ENCODE measurements around the gene PRDX1. TPM values are rescaled to one million over a fixed set of nuclear protein-coding genes. Genes with fewer than 3 reads are reported as not detected.

The PRDX1 gene
- total and polyA plus RNA-seq, 2 experiments from 2014 or later: 1,070 to 2,149 TPM

DNA sequence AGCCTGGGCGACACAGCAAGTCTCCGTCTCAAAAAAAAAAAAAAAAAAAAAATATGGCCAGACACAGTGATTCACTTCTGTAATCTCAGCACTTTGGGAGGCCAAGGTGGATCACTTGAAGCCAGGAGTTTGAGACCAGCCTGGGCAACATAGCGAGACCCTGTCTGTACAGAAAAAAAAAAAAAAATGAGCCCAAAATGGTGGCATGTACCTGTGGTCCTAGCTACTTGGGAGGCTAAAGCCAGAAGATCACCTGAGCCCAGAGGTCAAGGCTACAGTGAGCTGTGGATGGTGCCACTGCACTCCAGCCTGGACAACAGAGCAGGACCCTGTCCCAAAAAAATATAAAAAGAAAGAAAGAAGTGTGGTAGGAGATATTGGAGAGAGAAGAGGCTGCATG, 29.0 kb downstream of the PRDX1 start (continued):
- TF ChIP-seq, protein P1, sequence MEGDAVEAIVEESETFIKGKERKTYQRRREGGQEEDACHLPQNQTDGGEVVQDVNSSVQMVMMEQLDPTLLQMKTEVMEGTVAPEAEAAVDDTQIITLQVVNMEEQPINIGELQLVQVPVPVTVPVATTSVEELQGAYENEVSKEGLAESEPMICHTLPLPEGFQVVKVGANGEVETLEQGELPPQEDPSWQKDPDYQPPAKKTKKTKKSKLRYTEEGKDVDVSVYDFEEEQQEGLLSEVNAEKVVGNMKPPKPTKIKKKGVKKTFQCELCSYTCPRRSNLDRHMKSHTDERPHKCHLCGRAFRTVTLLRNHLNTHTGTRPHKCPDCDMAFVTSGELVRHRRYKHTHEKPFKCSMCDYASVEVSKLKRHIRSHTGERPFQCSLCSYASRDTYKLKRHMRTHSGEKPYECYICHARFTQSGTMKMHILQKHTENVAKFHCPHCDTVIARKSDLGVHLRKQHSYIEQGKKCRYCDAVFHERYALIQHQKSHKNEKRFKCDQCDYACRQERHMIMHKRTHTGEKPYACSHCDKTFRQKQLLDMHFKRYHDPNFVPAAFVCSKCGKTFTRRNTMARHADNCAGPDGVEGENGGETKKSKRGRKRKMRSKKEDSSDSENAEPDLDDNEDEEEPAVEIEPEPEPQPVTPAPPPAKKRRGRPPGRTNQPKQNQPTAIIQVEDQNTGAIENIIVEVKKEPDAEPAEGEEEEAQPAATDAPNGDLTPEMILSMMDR (conservative IDR thresholded peaks at IDR 0.05; ENCODE audit: low read depth in 2 of 2): no peak

DNA sequence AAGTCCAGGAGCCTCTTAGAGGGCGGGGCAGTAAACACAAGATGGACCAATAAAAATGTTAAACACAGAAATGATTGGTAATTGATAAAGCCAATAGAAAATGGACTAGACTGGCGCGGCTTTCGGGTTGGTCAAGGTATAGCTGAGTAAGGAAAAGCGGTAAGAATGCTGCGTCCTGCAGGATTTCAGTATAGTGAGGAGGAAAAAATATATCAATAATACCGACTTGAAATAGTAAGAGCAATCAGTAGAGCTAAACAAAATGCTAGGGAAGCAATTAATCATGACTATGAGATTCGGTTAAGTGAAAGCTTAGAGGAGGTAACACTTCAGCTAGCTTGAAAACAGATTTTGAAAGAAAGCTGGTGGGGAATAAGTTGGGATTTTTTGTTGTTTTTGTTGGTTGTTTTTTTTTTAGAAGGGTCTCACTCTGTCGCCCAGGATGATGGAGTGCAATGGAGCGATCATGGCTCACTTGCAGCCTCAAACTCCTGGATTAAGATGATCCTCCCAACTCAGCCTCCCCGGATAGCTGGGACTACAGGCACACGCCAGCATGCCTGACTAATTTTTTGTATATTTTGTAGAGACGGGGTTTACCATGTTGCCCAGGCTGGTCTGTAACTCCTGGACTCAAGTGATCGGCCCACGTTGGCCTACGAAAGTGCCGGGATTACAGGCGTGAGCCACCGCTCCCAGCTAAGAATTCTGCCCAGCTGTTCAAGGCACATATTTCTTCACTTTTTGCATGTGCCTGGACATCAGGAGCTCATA, 30.0 kb downstream of the PRDX1 start:
- TF ChIP-seq, protein P1 (conservative IDR thresholded peaks at IDR 0.05; ENCODE audit: low read depth in 2 of 2): no peak
- TF ChIP-seq CREB1 (CRISPR knock-in tag; IDR thresholded peaks at IDR 0.05; ENCODE audit: low read depth) (no peak), ZNF114 (CRISPR knock-in tag; IDR thresholded peaks at IDR 0.05) (no peak), EZH2 (IDR thresholded peaks at IDR 0.05; ENCODE audit: low read depth, unreplicated experiment) (no peak)
- no peak overlapping the region for H2AFZ ChIP-seq
- H3K27me3 Mint-ChIP-seq (ENCODE audit: insufficient read depth, low read depth, poor library complexity): peaks cover 2% of the 10 kb centered on the region

More for the DNA sequence above, 30.0 kb downstream of the PRDX1 start:
- no peaks in the 10 kb centered on the region for H3K36me3 ChIP-seq (ENCODE audit: insufficient read depth)
- Mint-ChIP-seq H3K27ac (no peak overlapping the region), H3K4me3 (no peak overlapping the region), H3K36me3 (ENCODE audit: low read depth) (peaks cover 9% of the 10 kb centered on the region), H3K4me1 (peaks cover 5% of the 10 kb centered on the region; the same call in 2 of the 3 replicates), H3K9me3 (peaks cover 6% of the 10 kb centered on the region; the same call in 2 of the 3 replicates)
- peaks cover 26% of the 10 kb centered on the region for H3K79me2 ChIP-seq (replicated peaks; ENCODE audit: insufficient read depth)
- ATAC-seq: no peak
- peak overlapping the region; percentile 35 for H3K4me3 ChIP-seq
- peak; percentile 19 for DNase-seq (ENCODE audit: low spot score)
- peak overlapping the region; percentile 24; the same call in 1 of the 2 replicates for H3K27ac ChIP-seq (ENCODE audit: low read depth)
- peaks cover 8% of the 10 kb centered on the region; the same call in 1 of the 2 replicates for H3K27me3 ChIP-seq (ENCODE audit: insufficient read depth)
- no peaks in the 10 kb centered on the region for H3K9me2 ChIP-seq (ENCODE audit: insufficient read depth)
- H3F3A ChIP-seq (replicated peaks; ENCODE audit: low read depth): peaks cover 3% of the 10 kb centered on the region; the same call in 1 of the 2 replicates
- H3K4me2 ChIP-seq: peak overlapping the region; percentile 31; the same call in 1 of the 2 replicates
- H4K20me1 ChIP-seq (replicated peaks; ENCODE audit: insufficient read depth): 0 out of 2 replicates have a peak, but pooled peaks cover 3% of the 10 kb centered on the region
- peaks cover 7% of the 10 kb centered on the region; the same call in 1 of the 2 replicates for H3K4me1 ChIP-seq (ENCODE audit: insufficient read depth)
